HG03432 (cell line): ENCODE data around the gene HNRNPA2B1.
"Not testable (repeated sequence)": the region's sequence is repeated elsewhere in the genome, so short reads cannot be mapped to it uniquely, and the experiment has no call there.

Experiments used
- ATAC-seq: cut with Tn5 transposase; IDR thresholded peaks from one replicate; pipeline ENCODE4 v1.9.1; 2021; ENCODE audit warnings: mild to moderate bottlenecking, moderate library complexity; ENCODE audit not compliant: unreplicated experiment

Gene HNRNPA2B1

DNA sequence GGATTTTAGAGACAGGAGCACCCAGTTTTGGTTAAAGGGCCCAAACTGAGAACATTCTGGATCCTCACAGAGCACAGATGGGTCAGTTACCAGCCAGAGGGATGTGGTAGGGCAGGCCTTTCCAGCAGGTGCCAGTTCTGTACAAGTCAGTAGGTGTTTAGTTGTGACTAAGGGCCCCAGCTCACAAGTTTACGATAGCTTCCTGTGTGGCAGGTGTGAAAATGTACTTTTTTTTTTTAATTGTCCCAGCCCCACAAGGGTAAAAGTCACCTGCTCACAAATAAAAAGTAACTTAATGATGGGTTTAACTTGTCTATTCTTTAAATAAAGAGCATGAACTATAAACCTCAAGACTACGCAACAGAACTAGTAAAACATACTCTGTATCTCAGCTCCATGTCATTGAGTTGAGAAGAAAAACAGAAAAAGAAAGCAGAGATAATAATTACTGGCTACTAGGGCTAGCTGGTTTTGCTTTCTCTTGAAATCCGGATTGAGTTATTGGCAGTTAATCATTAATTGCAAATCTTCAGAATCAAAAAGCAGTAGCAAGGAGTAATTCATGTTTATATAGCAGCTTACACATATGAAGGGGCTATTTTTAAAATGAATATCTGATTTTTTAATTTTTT lies 33.1 kb downstream of the HNRNPA2B1 start:
- ATAC-seq, result peak; percentile 86

DNA sequence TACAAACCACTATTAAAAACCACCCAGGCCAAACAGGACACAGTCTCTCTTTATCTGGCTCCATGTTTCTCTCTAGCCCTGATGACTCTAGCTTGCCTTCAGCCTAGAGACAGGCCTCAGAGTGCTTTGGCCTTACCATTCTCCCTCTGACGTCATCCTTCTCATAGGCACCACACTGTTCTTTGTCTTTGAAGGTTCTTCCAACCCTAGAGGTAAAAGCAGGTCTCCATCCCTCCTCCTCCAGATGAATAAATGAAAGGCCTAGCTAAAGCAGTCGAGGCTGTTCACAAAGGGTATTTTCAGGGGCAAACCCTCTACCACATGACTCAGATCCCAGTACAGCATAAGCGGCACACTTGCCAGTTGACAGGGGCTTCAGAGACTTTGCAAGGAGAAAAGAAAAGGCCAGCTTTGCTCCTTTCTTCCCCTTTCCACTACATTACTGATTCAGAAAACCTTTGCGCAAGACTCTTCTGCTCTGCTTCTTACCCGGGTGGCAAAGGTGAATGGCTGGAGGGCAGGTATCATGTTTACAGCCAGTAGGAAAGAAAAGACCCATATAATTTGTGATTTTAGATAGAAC lies 33.8 kb downstream of the HNRNPA2B1 start:
- ATAC-seq, result peak; percentile 43

DNA sequence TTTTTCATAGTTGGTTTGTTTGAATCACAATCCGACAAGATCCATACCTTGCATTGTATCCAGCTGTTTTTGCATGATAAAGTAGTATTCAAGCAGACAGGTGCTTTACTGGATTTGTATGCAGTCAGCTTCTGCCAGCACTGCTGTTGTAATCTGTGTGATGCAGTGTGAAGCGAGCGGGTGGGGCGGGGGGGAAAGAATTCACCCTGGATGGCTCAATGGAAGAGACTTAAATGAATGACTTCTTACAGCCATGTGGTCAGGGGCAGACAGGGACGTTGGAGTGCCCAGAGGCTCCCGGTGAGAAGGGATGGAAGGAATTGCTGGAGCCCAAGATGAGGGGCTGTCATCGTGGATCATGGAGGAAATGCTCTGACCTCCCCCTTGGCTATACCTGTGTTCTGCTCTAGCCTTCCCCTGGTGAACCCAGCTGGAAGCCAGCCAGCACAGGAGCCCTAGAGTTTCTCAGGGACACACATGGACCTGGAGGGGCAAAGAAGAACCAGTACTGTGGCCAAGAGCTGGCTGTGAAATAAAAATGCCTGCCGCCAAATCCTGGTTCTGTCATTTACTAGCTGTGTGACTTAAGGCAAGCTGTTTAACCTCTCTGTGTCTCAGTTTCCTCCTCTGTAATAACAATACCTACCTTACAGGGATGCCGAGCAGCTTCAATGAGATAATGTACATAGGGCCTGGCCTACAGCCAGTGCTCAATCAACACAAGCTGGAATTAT lies 34.4 kb downstream of the HNRNPA2B1 start:
- ATAC-seq, result no peak

DNA sequence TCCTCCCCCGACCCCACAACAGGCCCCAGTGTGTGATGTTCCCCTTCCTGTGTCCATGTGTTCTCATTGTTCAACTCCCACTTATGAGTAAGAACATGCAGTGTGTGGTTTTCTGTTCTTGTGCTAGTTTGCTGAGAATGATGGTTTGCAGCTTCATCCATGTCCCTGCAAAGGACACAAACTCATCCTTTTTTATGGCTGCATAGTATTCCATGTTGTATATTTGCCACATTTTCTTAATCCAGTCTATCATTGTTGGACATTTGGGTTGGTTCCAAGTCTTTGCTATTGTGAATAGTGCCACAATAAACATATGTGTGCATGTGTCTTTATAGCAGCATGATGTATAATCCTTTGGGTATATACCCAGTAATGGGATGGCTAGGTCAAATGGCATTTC lies 36.7 kb downstream of the HNRNPA2B1 start:
- ATAC-seq, result not testable (repeated sequence)

DNA sequence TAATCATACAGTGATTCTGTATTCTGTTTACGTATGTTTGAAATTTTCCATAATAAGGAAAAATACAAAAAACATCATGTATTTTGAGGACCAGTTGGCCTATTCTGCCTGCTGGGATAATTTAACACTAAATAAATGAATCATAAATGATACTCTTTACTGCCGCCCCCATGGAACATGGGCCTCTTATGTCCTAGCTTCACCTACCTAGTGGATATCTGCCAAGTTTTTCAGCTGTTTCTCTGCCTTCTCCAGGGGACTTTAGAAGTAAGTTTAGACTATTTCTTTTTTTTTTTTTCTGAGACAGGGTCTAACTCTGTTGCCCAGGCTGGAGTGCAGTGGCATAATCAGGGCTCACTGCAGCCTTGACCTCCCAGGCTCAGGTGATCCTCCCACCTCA lies 38.1 kb downstream of the HNRNPA2B1 start:
- ATAC-seq, result no peak

DNA sequence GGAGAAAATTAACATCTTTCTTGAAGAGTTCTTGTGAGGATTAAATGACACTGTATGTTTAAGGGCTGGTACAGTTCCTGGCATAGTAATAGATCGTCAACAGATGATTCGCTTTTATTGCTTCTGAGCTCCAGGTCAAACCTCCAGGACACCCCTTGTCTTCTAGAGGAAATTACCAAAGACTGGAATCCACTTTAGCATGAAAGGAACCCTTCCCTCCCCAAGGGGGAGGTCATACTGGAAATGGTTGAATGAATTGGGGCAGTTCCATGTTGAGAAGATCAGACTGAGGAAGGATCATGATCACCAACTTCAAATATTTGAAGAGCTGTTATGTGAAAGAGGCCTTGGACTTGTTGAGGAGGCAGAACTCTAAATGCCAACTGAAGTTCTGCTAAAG lies 39.6 kb downstream of the HNRNPA2B1 start:
- ATAC-seq, result no peak

DNA sequence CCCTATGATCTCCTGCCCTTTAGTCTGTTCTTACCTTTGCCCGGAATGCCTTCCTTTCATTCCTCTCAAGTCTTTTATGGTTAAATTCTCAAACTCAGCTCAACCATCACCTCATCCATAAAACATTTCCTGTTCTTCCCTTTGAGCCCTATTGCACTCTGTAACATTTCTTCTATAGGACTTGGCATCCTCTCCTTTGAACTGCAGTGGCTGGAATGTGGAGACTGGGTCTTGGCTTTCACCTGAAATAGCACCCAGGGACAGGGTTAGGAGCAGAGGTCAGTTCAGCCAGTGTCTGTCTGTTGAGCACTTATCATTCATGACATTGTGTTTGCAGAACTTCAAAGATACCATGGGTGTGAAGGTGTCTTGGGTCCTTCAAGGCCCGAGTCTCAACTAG lies 41.3 kb downstream of the HNRNPA2B1 start:
- ATAC-seq, result no peak

DNA sequence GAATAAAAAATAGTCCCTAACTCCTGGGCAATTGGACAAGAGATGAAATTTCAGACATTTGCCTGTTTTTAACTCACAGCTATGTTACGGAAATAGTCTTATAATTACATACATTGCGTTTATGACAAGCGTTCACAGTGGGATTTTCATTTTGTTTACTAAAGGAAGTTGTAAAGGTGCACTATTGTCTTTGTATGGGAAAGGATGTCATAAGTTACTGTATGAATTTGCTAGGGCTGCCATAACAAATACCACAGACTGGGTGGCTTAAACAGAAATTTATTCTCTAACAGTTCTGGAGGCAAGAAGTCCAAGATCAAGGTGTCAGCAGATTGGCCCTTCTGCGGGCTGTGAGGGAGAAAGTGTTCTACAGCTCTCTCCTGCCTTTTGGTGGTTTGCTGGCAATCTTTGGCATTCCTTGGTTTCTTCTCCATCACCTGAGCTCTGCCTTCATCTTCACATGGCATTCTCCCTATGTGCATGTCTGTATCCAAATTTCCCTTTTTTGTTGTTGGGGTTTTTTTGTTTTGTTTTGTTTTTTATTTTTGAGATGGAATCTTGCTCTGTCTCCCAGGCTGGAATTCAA lies 42.9 kb downstream of the HNRNPA2B1 start:
- no peak for ATAC-seq

DNA sequence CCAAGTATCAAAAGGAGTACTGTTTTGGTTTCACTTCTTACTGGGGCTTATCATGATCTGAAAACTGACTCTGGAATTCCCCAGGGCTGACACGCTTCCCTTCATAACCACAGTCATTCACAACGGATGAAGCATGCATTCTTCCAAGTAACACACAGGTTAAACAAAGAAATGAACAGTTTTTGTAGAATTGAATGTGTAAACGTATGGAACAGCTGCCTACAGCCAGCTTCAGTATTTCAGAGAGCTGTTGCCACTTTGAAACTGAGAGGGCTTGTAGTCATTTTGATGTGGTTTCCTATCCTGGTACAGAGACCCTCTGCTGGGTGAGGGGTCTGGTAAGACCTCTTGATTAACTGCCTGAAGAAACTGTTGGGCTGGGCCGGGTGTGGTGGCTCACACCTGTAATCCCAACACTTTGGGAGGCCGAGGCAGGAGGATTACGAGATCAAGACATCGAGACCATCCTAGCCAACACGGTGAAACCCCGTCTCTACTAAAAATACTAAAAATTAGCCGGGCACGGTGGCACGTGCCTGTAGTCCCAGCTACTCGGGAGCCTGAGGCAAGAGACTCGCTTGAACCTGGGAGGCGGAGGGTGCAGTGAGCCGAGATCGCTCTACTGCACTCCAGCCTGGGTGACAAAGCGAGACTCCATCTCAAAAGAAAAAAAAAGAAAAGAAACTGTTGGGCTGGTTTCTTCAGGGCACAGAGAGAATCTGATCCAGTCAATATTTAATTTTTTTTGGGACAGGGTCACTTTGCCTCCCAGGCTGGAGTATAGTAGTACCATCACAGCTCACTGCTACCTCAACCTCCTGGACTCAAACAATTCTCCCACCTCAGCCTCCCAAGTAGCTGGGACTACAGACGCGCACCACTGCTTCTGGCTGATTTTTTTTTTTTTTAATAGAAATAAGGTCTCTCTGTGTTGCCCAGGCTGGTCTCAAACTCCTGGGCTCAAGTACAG lies 43.8 kb downstream of the HNRNPA2B1 start:
- ATAC-seq, result peak; percentile 40

DNA sequence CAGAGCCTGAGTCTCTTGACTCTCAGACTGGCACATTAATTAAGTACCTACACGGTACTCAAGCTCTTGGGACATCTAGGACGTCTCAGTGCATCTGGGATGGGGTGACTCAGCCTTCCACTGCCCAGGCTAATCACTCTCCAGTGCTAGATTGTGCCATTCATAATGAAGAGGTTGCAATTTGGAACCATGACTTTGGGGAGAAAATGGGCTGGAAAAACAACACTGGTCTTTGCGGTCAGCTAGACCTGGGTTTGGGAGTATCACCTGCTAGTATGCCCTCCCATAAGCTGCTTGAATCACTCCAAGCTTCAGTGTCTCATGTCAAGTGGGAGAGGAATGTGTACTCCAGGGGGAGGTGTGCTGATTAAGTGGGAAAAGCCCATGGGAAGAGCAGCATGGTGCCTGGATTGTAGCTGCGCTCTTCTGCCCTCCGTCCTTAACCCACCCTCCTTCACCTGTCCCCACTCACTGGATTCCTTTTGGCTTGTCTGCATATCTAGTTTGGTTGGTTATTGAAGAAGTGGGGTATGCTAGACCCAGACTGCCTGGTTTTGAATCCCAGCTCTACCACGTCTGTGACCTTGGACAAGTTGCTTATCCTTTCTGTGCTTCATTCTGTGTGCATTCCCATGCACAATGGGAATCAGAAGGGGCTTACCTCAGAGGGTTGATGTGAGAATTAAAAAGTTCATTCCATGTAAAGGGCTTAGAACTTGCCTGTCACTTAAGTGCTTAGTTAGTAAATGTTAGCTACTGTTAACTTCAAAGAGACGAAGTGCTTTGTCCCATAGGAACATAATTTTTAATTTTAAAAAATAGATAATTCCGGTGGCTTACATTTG lies 44.8 kb downstream of the HNRNPA2B1 start:
- no peak for ATAC-seq

DNA sequence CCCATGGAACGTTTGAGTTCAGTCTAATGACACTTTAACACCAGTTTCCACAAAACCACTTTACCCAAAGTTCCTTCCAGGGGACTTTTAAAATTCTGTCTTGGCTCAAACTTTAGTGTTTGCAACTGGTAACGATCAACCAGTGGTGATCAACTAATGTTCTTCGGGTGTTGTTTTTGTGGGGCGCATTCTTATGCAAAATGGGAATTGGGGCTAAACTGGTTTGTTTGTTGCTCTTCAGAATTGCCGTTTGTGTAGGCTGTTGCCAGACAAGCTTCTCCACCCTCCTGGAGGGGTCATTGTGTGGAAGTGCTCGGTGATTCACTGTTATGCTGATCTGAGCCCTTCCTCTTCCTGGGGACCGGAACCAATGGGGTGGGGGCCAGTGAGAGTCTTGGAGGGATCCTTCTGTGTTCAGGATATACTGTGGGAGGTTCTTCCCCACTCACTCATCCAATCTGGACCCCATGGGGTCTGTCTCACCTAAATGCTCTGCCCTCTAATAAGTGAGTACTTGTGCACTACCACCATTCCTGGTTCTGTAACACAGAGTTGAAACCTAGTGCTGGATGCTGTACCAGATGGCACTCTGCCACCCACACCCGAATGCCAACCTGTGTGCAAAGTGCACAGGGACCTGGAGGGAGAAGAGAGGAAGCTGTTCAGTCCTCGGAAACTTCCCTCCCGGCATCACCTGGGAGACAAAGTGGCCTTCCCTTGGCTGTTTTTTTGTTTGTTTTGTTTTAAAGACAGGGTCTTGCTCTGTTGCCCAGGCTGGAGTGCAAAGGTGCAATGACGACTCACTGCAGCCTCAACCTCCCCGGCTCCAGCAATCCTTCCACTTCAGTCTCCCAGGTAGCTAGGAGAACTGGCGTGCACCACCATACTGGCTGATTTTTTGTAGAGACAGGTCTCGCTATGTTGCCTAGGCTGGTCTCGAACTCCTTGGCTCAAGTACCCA lies 46.4 kb downstream of the HNRNPA2B1 start:
- no peak for ATAC-seq

DNA sequence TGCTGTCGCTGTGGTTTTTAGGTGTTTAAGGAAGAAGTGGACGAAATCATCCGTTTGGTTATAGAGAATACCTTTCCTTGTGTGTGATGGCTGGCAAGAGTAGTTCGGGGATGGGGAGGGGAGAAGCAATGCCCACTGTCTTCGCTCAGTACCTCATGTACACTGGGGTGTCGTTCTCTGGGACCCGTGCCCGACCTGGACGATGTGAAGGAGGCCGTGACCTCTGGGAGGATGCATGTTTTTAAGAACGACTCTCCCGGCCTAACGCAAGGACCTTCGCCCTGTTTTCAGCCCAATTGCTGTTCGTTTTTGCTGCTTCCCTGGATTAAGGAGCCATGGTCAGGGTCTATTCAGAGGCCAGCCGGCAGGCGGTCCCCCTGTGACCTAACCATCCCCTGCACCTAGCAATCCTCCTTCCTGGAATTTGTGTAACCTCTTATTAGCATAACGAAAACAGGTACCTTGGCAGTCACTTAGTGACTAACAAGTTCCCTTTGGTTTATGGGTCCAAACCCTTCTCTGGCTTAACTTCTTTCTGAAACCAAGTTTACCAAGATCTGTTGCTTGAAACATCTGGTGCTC lies 47.2 kb downstream of the HNRNPA2B1 start:
- no peak for ATAC-seq

DNA sequence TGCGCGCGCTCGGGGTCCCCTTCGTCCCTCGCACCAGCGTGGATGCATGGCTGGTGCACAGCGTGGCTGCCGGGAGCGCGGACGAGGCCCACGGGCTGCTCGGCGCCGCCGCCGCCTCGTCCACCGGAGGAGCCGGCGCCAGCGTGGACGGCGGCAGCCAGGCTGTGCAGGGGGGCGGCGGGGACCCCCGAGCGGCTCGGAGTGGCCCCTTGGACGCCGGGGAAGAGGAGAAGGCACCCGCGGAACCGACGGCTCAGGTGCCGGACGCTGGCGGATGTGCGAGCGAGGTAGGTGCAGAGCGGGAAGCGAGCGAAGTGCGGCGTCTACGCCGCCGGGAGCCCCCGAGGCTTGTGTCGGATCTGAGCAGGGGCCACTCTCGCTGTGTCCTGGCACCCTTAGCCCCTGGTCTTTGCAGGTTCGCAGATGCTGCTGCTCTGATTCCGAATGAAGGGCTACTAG lies 47.7 kb downstream of the HNRNPA2B1 start:
- ATAC-seq, result peak; percentile 28

DNA sequence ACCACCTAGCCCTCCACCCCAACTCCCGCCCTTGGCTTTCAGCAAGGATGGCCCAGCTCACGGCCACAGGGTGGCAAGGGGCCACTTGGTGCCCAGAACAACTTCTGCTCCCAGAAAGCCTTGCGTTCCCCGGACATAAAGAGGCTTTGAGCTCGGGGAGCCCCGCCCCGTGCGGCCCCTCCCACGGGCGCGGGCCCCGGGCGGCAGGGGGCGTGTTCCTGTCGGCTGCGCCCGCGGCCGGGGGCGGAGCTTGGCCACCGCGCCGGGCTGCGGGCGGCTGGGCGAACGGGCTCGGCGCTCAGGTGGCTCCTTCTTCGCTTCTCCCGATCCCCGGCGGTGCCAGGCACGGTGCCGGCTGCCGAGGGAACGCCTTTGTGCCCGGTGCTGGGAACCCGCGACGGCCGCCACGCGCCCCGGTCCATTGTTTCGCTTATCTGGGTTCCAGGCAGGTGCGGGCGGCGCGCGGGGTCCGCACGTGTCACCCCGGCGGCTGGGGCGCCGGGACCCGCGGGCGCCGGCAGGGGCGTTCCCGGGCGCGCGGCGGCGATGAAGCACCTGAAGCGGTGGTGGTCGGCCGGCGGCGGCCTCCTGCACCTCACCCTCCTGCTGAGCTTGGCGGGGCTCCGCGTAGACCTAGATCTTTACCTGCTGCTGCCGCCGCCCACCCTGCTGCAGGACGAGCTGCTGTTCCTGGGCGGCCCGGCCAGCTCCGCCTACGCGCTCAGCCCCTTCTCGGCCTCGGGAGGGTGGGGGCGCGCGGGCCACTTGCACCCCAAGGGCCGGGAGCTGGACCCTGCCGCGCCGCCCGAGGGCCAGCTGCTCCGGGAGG lies 48.4 kb downstream of the HNRNPA2B1 start, which contains the start of gene NFE2L3:
NFE2L3 (plus strand) TSS at position 246 of the 829 bp plus-strand sequence; CDS start at position 547, 301 bp downstream.
- peak; percentile 80 for ATAC-seq

DNA sequence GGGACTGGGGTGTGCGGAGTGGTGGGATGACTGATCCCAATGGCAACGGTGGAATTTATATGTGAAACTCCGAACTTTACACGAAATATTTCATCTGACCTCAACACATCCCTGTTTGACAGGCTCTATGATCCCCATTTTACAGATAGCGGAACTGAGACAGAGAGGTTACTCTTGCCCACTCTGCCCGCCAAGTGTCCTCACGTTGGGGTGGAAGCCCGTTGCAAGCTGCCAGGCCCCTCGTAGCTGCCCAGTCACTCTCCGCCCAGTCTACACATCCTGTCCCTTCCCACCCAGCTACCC lies 48.9 kb downstream of the HNRNPA2B1 start:
- no peak for ATAC-seq

DNA sequence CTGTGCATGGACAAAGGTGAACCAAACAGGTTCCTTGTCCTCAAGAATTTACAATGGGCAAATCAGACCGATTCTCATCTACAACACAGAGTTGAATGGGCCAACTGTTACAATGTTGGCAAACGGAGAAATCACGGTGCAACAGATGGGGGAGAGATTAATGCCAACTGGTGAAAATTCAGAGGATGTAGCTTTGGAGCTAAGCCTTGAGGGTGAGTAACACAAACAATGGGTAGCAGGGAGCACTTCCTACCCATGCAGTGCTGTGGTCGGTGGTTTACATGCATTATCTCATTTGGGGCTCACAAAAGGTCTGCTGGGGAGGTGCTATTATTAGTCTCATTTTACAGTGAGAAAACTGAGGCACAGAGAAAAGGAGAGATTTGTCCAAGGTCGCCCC lies 49.5 kb downstream of the HNRNPA2B1 start:
- no peak for ATAC-seq

DNA sequence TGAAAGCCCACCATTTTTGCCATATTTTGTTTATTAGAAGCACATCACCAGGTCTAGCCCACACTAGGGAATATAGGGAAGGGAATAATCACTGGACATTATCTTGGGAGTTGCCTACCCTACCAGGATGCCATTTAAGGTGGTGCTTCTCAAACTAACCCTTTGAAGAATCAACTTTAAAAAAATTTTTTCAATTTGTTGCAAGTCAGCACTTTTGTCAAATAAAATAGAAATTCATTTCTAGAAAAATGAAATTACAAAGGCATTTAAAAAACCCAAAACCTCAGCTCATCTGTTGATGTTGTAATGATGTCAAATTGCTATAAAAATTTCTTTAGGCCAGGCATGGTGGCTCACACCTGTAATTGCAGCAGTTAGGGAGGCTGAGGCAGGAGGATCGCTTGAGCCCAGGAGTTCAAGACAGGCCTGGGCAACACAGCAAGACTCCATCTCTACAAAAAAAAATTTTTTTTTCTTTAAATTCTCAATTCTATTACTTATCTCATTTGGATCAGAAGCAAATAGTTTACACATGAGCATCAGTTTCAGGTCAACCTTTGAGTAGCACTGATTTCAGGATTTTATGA lies 51.1 kb downstream of the HNRNPA2B1 start:
- ATAC-seq, result no peak
